22Rv1 (cell line): ENCODE results near the gene RBMS3.

Experiments used
- H3K27ac ChIP-seq: fragments of 450-650 bp; 2 replicates; pipeline ENCODE4 v1.5.1; 2017
- CTCF ChIP-seq: fragments of 450-650 bp; IDR thresholded peaks from 2 replicates; pipeline ENCODE4 v1.5.1; 2017; ENCODE audit warnings: mild to moderate bottlenecking
- ZFX ChIP-seq: fragments of 450-650 bp; IDR thresholded peaks from 2 replicates; pipeline ENCODE4 v1.6.1; 2017; ENCODE audit warnings: antibody characterized with exemption, borderline replicate concordance

RBMS3 gene

GRCh38 chr3:29590461-29590860 lies 309.6 kb downstream of the RBMS3 start:
- no peak overlapping the region for H3K27ac ChIP-seq
- no peak for TF ChIP-seq CTCF
- no peak for TF ChIP-seq ZFX

GRCh38 chr3:29591579-29591978 lies 310.7 kb downstream of the RBMS3 start:
- H3K27ac ChIP-seq: no peak overlapping the region
- TF ChIP-seq CTCF (no peak), ZFX (no peak)

GRCh38 chr3:29593802-29594201 lies 312.9 kb downstream of the RBMS3 start:
- H3K27ac ChIP-seq: no peak overlapping the region
- TF ChIP-seq CTCF (no peak), ZFX (no peak)

GRCh38 chr3:29594261-29594660 lies 313.4 kb downstream of the RBMS3 start:
- TF ChIP-seq ZFX: no peak
- TF ChIP-seq CTCF: no peak
- no peak overlapping the region for H3K27ac ChIP-seq

GRCh38 chr3:29597376-29598008 lies 316.6 kb downstream of the RBMS3 start:
- no peak overlapping the region for H3K27ac ChIP-seq
- TF ChIP-seq ZFX (no peak), CTCF (no peak)

GRCh38 chr3:29601861-29602585 lies 321.2 kb downstream of the RBMS3 start:
- H3K27ac ChIP-seq: no peak overlapping the region
- TF ChIP-seq CTCF: no peak
- no peak for TF ChIP-seq ZFX

- H3K27ac ChIP-seq: no peak overlapping the region
- TF ChIP-seq ZFX: no peak
- no peak for TF ChIP-seq CTCF
These were observed 325.0 kb downstream of the RBMS3 start for GRCh38 chr3:29605845-29606244.
